Measurements from ENCODE around the gene CRYGC.

The CRYGC gene

GRCh38 chr2:208092093-208092832 lies 37.4 kb downstream of the CRYGC start:
- TF ChIP-seq CTCF (IDR thresholded peaks at IDR 0.05; ENCODE audit: extremely low read depth, missing control alignments) = no peak
- DNase-seq (ENCODE audit: low spot score) = no peak

- DNase-seq (ENCODE audit: low spot score) = no peak
- no peak for TF ChIP-seq CTCF (IDR thresholded peaks at IDR 0.05; ENCODE audit: extremely low read depth, missing control alignments)
Measured at GRCh38 chr2:208090420-208090819, 39.2 kb downstream of the CRYGC start.

DNA sequence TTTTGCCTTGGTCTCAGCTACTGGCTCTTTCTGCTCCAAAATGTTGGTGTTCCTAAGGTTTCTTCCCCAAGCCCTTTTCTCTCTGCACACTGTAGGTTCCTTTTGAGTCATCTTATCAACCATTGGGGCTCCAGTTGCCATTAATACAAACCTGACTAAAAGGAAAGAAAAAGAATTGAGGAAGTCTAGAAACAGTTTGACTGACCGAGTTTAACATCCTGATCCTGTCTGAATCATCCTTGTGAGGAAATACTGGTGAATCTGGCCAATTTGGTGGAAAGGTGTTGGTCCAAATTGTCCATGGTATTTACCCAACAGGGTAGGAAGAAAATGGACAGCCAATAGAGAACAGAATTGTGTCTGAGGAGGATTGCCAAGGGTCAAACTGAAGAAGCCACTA lies 43.6 kb downstream of the CRYGC start:
- no peak for DNase-seq (ENCODE audit: low spot score)

GRCh38 chr2:208083807-208084206 lies 45.8 kb downstream of the CRYGC start:
- DNase-seq (ENCODE audit: low spot score) = no peak
- no peak for TF ChIP-seq CTCF (IDR thresholded peaks at IDR 0.05; ENCODE audit: extremely low read depth, missing control alignments)

More for the DNA sequence above, 43.6 kb downstream of the CRYGC start:
- TF ChIP-seq CTCF (IDR thresholded peaks at IDR 0.05; ENCODE audit: extremely low read depth, missing control alignments) = no peak
